Adipocyte (in vitro differentiated cells): ENCODE results near the gene MTMR3.
A peak's percentile ranks its signal among the peaks of the same experiment; 100 is the strongest.

Source experiments
- DNase-seq: peaks from one replicate; pipeline ENCODE4 v3.0.0-alpha.2; 2015; ENCODE audit warnings: low read depth
- H3K27me3 ChIP-seq: replicated peaks from 2 replicates; pipeline ENCODE4 v1.7.0; 2013; ENCODE audit warnings: mild to moderate bottlenecking, low read length, moderate library complexity; ENCODE audit not compliant: control insufficient read depth, insufficient read depth
- H3K36me3 ChIP-seq: 2 replicates; pipeline ENCODE4 v1.7.0; 2013; ENCODE audit warnings: low read length, mild to moderate bottlenecking, moderate library complexity; ENCODE audit not compliant: control insufficient read depth, insufficient read depth, severe bottlenecking
- H3K4me1 ChIP-seq: 2 replicates; pipeline ENCODE4 v1.7.0; 2013; ENCODE audit warnings: mild to moderate bottlenecking, low read length, moderate library complexity; ENCODE audit not compliant: control insufficient read depth, insufficient read depth
- H3K4me3 ChIP-seq: 2 replicates; pipeline ENCODE4 v1.7.0; 2013; ENCODE audit warnings: mild to moderate bottlenecking, low read length, moderate library complexity
- H3K9ac ChIP-seq: 2 replicates; pipeline ENCODE4 v1.7.0; 2013; ENCODE audit warnings: mild to moderate bottlenecking, low read length, moderate library complexity
- H3K9me3 ChIP-seq: 2 replicates; pipeline ENCODE4 v1.7.0; 2013; ENCODE audit warnings: mild to moderate bottlenecking, low read length, moderate library complexity; ENCODE audit not compliant: control insufficient read depth

MTMR3 gene

DNA sequence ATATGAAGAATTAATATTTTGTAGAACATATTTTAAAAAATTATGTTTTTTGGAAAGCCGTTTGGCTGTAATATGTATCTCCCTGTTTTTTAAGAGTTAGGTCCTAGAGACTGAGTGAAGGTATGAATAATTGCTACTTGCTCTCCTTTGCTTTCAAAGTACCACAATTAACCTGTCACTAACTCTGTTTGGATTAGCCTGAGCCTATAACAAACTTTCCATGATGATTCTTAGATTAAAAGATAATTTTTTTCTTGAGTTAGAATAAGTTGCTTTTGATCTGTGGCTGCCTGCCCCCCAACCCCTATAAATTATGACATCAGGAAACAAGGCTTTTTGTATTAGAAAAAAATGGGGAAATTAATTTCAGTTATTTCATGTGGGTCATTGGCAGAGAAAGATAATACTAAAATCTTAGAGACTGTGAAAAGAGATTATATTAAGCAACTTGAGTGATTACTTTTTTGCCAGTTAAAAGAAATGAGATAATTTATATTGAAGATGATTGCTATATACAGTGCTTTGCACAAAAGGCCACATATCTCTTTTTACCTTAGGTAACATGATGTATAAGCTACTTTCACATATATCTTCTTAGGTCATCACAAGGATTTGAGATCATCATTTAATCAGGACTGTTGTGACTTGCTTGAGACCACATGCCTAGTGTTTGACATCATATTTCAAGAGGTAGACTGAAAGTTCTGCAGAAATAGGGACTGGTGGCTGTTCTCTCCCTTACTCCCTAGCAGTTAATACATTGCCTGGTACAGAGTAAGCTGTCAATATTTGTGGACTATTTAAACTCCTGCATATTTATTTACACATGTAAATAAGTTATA, 9.6 kb downstream of the MTMR3 start:
- peaks cover 2% of the 10 kb centered on the region for H3K4me1 ChIP-seq
- no peaks in the 10 kb centered on the region for H3K27me3 ChIP-seq
- no peaks in the 10 kb centered on the region for H3K9me3 ChIP-seq
- H3K9ac ChIP-seq, result no peak overlapping the region
- H3K4me3 ChIP-seq, result no peak overlapping the region
- no peaks in the 10 kb centered on the region for H3K36me3 ChIP-seq
- DNase-seq, result no peak

- H3K4me3 ChIP-seq, result no peak overlapping the region
- H3K9me3 ChIP-seq, result no peaks in the 10 kb centered on the region
- no peaks in the 10 kb centered on the region for H3K36me3 ChIP-seq
- H3K4me1 ChIP-seq, result peaks cover 8% of the 10 kb centered on the region
- no peak for DNase-seq
- H3K9ac ChIP-seq, result no peak overlapping the region
- H3K27me3 ChIP-seq, result no peaks in the 10 kb centered on the region
Measured at GRCh38 chr22:29901354-29901753, 18.4 kb downstream of the MTMR3 start.

DNA sequence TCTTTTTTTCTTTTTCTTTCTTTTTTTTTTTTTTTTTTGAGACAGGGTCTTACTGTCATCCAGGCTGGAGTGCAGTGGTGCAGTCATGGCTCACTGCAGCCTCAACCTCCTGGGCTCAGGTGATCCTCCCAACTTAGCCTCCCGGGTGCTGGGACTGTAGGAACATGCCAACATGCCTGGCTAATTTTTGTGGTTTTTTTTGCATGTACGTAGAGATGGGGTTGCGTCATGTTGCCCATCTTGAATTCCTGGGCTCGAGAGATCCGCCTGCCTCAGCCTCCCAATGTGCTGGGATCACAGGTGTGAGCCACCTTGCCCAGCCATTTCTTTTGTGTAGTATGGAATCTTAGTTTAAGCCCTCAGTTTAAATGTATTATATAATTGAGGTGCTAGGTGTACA, 20.4 kb downstream of the MTMR3 start:
- DNase-seq, result no peak
- Histone ChIP-seq H3K9me3 (no peaks in the 10 kb centered on the region), H3K4me1 (peaks cover 21% of the 10 kb centered on the region), H3K36me3 (no peaks in the 10 kb centered on the region), H3K9ac (no peak overlapping the region), H3K27me3 (no peaks in the 10 kb centered on the region), H3K4me3 (no peak overlapping the region)

GRCh38 chr22:29904020-29904419, 21.0 kb downstream of the MTMR3 start:
- H3K9ac ChIP-seq, result no peak overlapping the region
- no peaks in the 10 kb centered on the region for H3K27me3 ChIP-seq
- H3K4me1 ChIP-seq, result peaks cover 21% of the 10 kb centered on the region
- DNase-seq, result no peak
- no peaks in the 10 kb centered on the region for H3K36me3 ChIP-seq
- H3K9me3 ChIP-seq, result no peaks in the 10 kb centered on the region
- H3K4me3 ChIP-seq, result no peak overlapping the region

DNA sequence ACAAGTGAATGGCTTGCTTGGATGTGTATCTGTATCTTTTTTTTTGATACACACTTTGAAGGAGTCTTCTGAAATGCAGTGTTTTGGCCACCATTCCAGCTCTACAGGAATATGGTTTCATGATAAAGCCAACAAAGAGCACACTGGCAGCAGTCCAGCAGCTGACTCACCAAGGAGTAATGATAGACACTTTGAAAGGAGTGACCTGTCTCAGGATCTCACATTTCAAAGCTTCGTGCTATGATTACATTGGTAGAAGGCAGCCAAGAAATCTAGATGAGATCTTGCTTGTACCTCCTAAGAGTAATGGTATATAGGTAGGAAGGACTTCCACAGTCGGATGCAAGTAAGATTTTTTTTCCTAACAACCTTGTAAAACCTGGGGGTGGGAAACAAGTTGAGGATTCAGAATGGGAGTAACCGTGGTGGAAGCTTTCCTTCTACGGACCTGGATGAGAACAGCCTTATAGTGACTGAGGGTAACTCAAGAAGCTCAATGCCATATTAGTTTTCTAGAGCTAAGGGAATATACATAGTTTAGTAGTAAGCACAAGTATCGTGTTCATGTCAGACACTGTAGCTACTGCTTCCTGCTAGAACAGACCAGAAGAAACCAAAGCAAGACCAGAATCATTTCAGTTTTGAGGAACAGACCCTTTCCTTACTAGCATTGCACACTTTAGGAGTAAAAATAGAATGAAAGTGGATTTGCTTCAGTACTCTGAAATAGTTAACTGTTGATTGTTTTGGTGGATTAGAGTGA, 25.0 kb downstream of the MTMR3 start:
- Histone ChIP-seq H3K4me3 (peak overlapping the region; percentile 8), H3K4me1 (peaks cover 23% of the 10 kb centered on the region)
- peak; percentile 92 for DNase-seq

GRCh38 chr22:29912141-29912540, 29.2 kb downstream of the MTMR3 start:
- Histone ChIP-seq H3K9ac (no peak overlapping the region), H3K4me3 (peak overlapping the region; percentile 9)

More for the DNA sequence above, 25.0 kb downstream of the MTMR3 start:
- Histone ChIP-seq H3K9me3 (no peaks in the 10 kb centered on the region), H3K27me3 (no peaks in the 10 kb centered on the region), H3K36me3 (no peaks in the 10 kb centered on the region), H3K9ac (no peak overlapping the region)

DNA sequence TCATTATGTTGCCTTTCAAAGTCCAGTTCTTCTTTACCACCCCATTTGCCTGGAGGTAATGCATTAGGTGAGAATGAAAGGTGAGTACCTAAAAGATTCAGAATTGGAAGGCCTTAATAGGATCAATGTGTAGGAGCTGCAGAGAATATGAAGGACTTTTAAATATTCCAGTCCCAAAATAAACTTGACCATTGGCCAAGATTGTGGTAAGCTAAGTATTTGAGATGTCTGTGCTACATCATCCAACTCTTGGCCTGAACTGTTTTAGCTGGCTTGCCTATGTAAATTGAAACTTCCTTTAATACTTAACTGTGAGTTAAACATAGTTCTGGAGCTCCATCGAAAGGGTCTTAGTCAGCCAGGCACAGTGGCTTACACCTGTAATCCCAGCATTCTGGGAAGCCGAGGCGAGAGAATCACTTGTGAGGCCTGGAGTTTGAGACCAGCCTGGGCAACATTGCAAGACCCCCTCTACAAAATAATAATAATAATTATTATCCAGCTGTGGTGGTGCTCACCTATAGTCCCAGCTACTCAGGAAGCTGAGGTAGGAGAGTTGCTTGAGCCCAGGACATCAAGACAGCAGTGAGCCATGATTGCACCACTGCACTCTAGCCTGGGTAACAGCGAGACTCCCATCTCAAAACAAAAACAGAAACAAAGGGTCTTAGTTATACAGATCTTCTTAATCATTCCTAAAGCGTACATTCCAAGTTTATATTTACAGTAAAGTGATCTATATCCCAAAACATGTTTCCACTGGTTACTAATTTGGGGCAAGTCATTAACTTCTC, 29.8 kb downstream of the MTMR3 start:
- peaks cover 54% of the 10 kb centered on the region for H3K4me1 ChIP-seq
- no peak overlapping the region for H3K9ac ChIP-seq
- no peaks in the 10 kb centered on the region for H3K27me3 ChIP-seq
- no peaks in the 10 kb centered on the region for H3K9me3 ChIP-seq
- peak; percentile 89 for DNase-seq
- peak overlapping the region; percentile 9 for H3K4me3 ChIP-seq
- H3K36me3 ChIP-seq, result no peaks in the 10 kb centered on the region

More at GRCh38 chr22:29912141-29912540, 29.2 kb downstream of the MTMR3 start:
- no peak for DNase-seq
- Histone ChIP-seq H3K9me3 (no peaks in the 10 kb centered on the region), H3K36me3 (no peaks in the 10 kb centered on the region), H3K4me1 (peaks cover 54% of the 10 kb centered on the region), H3K27me3 (no peaks in the 10 kb centered on the region)

GRCh38 chr22:29914165-29914564, 31.2 kb downstream of the MTMR3 start:
- H3K4me1 ChIP-seq, result peaks cover 58% of the 10 kb centered on the region
- DNase-seq, result peak; percentile 87
- H3K4me3 ChIP-seq, result peak overlapping the region; percentile 58
- no peak overlapping the region for H3K9ac ChIP-seq
- no peaks in the 10 kb centered on the region for H3K36me3 ChIP-seq
- H3K9me3 ChIP-seq, result no peaks in the 10 kb centered on the region
- no peaks in the 10 kb centered on the region for H3K27me3 ChIP-seq

DNA sequence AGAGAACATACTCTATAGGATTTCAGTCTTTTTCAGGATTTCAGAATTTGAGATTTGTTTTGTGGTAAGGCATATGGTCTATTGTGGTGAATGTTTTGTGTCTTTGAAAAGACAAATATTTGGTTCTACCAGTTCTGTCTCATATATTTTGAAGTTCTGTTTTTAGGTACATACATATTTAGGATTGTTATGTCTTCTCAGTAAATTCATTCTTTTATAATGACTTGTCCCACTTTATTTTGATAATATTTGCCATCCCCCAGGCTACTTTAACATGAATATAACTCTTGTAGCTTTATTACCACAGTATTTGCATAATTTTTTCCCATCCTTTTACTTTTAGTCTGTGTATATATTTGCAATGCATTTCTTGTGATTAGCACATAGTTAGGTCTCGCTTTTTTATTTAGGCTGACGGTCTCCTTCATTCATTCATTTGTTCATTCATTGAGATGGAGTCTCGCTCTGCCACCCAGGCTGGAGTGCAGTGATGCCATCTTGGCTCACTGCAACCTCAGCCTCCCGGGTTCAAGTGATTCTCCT, 32.1 kb downstream of the MTMR3 start:
- H3K9ac ChIP-seq, result no peak overlapping the region
- no peaks in the 10 kb centered on the region for H3K27me3 ChIP-seq
- peak; percentile 34 for DNase-seq
- H3K4me3 ChIP-seq, result no peak overlapping the region
- H3K4me1 ChIP-seq, result peaks cover 58% of the 10 kb centered on the region
- H3K36me3 ChIP-seq, result no peaks in the 10 kb centered on the region
- no peaks in the 10 kb centered on the region for H3K9me3 ChIP-seq

GRCh38 chr22:29916007-29916544, 33.1 kb downstream of the MTMR3 start:
- Histone ChIP-seq H3K9ac (no peak overlapping the region), H3K4me3 (no peak overlapping the region), H3K27me3 (no peaks in the 10 kb centered on the region), H3K4me1 (peaks cover 58% of the 10 kb centered on the region), H3K9me3 (no peaks in the 10 kb centered on the region), H3K36me3 (no peaks in the 10 kb centered on the region)
- DNase-seq, result peak; percentile 22
